HPDE6-E6E7 (cell line): ENCODE measurements around the gene SLC37A3.
"Not testable (repeated sequence)": the region's sequence is repeated elsewhere in the genome, so short reads cannot be mapped to it uniquely, and the experiment has no call there.

Experiments
- DNase-seq: peaks from one replicate; pipeline ENCODE4 v3.0.0; 2011; ENCODE audit warnings: missing footprints; ENCODE audit errors: extremely low spot score

SLC37A3 gene

GRCh38 chr7:140347218-140347617 lies 51.1 kb downstream of the SLC37A3 start:
- DNase-seq = no peak

DNA sequence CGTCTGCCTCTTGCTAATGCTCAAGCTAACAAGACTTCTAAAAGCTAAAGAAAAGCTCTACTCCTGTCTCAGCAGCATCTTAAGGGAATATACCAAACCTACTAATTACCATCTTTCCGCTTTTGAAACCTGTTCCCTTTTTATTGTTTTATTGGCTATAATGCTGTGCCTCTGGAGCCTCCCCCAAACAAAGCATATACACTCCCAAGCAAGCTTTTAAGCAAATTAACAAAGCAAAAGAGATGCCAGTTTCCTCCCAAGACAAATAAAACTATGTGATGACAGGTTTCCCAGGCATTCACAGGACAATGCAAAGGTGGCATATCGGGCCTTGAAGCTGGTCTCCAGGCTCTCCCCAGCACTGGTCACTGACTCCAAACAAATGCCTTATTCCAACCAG lies 52.9 kb downstream of the SLC37A3 start:
- no peak for DNase-seq

DNA sequence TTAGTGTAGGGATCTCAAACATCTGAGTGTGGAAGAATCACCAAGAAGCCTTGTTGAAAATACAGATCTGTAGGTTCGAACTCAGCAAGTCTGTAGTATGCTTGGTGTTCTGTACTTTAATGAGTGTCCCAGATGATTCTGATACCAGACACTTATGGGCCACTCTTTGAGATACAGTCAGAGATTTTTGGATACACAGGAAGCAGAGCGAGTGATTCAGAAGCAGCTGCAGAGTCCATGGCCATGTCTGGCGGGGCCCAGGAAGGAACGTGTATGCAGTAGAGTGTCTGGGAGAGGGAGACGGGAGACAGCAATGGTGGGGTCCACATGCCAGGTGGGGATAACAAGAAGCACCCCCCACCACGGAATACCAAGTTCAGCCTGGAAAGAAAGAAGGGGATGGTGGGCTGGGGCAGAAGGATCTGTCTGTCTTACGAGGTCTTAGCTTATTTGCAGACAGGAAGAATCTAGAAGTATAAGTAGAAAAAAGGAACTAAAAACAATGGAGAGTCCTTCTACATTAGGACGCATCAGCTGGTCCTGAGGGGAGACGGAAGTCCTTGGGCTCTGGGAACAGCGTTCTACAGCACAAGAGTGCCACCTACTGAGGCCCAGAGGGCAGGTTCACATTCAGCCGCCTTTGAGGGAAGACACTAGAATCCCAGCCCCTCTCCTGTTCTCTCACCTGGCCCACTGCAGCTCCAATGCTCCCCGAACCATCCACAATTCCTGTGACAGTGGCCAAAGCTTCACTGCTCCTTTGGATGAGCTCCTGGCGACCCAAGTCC lies 55.4 kb downstream of the SLC37A3 start:
- no peak for DNase-seq

GRCh38 chr7:140338959-140339358 lies 59.4 kb downstream of the SLC37A3 start:
- DNase-seq = not testable (repeated sequence)

DNA sequence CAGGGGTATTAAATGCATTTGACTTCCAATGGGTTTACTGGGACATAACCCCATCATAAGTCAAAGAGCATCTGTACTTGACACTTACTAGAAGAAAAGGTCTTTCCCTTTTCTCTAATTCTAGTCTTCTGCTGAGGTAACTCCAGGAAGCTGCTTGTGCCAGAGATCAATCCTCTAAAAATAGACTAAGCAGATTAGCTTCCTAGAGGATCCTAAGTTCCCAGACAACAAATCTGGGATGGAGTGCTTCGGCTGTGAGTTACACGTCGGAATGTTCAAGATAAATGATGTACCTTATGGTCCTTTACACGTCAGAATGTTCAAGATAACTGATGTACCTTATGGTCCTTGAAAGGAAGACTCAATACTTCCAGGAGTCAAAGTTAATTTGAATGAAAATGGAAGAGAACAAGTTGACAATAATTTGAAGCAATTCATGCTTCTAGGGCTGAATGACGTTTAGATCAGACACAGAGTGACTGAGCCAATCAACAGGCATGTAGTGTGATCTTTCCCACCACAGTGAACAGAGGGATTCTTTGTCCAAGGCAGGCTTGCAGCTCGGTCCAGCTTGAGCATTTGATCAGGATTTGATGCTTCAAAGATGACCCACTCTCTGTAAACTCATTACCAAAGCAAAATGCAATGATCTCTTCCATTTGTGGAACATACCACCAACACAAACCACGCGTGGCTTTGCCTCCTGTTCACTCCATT lies 63.8 kb downstream of the SLC37A3 start:
- DNase-seq = no peak

GRCh38 chr7:140333686-140334085 lies 64.6 kb downstream of the SLC37A3 start:
- DNase-seq = no peak

DNA sequence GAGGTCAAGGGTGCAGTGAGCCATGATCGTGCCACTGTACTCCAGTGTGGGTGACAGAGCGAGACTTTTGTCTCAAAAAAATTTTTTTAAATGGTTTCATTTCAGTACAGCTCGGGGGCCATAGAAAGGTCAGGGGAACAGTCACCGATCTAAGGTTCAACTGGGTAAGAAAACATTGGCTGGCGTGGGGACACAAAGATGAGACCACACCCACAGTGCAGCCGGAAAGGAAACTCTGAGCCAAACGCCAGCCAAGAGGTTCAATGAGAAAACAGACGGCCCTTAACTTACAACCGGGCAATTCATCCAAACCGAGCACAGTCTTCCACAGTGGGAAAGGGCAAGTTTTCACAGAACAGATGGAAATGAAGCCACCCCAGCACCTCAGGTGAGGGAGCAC lies 65.1 kb downstream of the SLC37A3 start:
- no peak for DNase-seq

DNA sequence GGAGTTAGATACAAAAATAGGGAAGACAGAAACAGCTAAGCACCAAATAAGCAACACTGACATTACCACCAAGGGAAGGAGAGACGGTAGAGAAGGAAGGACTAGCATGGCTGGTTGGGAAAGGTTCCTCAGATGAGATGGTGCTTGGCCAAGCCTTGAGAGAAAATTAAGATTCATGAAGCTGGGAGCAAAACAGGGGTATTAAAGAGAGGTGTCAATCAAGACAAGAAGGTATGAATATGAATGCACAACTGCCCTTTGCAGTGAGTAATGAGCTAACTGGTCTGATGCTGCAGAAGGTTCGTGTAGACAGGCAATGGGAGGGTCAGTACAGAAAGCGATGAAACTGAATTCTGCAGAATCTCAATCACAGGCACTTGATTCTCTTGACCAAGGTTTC lies 67.7 kb downstream of the SLC37A3 start:
- DNase-seq = no peak

DNA sequence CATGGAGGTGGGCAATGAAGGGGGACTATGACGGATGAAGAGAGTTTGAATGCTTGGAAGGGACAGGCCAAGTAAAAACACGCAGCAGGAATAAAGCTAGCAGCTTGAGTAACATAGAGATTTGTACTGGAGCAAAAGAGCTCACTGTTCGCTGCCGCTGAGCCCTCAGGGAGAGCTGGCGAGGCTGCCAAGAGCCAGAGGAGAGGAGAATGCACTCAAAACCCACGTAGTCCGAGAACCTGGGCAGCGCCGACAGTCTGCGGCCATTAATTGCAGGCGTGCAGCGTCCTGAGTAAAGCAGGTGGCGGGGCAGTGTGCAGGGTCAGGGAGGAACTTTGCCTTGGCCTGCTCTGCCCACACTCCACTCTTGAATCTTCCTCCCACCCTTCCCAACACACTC lies 68.2 kb downstream of the SLC37A3 start:
- DNase-seq = no peak

DNA sequence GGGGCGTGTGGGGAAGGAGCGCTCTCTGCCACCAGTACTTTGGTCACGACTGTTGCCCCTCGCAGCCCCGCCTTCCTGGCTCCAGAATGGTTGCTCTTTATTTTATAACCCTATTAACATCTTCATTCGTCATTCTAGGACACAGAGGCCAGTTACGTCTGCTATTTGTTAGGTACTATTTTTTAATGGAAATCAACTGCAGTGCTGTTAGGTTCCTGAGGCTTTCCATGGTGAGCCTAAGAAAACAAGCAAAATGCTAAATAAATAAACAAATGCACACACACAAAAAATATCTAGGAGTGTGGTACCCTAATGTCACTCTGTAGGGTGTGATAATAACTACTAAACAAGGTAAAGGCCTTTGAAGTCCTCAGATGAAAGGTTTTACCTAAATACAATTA lies 71.1 kb downstream of the SLC37A3 start:
- no peak for DNase-seq

DNA sequence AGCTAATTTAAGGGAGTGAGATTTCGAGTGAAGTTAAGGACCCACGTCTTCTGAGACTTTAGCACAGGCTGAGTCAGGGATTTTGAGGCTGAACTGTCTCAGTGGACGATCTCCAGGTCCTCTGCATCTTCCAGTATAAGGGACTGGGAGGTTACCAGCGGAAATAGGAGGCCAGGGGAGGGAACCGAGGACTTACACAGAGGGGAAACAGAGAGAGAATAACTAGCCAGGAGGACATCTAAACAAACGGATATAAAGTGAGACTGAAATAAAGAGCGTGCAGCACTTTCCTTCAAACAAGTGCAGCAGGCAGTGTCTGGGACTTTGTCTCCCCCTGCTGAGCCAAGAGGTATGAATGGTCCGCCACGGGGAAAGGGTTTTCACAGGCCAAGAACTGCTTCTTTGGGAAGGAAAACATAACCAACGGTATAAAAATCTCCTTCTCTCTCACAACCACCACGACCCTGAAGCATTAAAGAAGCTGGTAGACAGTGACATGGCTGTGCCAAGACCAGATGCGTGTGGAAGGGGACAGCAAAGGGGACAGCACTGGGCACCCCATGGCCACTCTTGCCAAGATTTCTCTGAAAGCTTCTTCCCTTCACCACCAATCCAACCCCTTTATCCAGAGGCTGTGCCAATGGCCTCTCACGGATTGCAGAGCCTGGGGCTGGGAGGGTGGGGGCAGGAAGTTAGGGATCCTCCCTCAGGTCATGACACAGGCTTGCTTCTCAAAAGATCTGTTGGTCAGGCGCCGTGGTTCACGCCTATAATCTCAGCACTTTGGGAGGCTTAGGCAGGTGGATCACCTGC lies 72.0 kb downstream of the SLC37A3 start:
- DNase-seq = peak; percentile 78

DNA sequence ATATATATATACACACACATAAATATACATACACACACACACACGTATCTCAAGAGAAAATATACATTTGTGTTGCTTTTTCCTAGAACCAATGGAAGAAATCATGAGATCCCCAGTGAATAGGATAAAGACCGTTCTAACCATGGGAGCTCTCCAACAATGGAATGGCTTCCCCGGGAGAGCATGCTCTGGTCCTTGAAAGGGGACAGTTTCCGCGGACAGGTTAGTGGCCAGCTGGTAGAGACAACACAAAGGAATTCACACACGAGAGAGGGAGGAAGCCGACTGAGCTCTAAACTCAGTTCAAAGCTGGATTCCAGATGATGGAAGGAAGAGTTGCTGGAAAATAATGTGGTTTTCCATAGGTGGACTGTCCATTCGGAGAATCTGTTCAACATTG lies 72.7 kb downstream of the SLC37A3 start:
- no peak for DNase-seq

DNA sequence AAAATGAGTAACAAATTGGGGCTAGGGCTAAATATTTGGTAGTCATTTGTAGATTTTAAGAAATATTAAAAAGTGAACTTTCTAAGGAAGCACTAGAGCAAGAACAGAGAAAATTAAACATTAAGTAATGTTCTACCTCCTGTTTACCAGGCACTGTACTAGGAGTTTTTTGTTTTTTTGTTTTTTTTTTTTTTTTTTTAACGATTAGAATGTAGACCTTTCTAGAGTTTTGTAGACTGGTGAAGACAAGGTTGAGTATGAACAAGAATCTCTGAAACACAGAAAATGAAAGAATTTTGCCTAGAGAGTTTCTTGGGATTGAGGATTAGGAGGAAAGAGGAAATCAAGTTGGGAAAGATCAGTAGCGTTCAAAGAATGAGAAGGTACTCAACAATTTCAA lies 73.6 kb downstream of the SLC37A3 start:
- no peak for DNase-seq

DNA sequence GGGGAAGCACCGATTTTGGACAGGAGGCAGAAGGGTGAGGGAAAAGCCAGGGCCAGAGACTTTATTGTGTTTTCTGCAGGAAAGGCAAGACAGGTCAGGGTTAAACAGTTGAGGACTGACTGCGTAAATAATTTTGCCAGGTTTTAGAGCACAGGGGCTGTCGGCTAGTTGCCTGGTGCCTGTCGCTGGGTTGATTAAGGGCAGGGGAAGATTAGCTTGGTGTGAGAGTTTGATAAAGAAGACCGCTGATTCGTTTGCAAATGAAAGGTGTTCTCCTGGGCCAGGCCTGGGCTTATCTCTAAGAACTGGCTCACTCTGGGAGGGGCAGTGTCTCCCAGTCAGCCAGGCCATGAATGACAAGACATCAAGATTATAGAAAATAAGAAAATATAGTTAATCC lies 75.6 kb downstream of the SLC37A3 start:
- no peak for DNase-seq

DNA sequence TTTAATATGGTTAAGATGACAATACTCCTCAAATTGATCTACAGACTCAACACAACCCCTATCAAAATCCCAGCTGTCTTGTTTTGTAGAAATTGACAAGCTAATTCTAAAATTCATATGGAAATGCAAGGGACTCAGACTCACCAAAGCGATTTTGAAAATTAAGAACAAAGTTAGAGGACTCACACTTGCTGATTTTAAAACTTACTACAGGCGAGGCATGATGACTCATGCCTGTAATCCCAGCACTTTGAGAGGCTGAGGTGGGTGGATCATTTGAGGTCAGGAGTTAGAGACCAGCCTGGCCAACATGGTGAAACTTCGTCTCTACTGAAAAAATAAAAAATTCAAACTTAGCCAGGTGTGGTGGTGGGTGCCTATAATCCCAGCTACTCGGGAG lies 78.3 kb downstream of the SLC37A3 start:
- not testable (repeated sequence) for DNase-seq

DNA sequence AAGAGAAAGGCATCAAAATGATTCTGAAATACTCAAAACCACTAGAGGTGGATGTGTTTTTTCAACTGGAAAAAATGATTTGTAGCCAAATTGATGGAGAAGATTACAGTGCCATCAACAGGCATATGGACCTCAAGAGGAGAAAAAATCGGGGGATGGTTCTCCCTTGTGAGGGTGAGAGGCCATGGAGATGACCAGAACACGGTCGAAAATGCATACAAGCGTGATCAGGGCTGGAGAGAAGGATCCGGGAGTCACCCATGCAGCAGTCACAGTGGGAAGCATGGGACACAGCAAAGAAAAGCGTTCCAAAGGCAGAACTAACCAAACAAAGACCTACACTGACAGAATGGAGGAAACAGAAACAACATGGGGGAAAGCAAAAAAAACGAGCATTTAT lies 80.3 kb downstream of the SLC37A3 start:
- DNase-seq = no peak

- no peak for DNase-seq
These were observed 80.7 kb downstream of the SLC37A3 start for GRCh38 chr7:140317597-140317996.

DNA sequence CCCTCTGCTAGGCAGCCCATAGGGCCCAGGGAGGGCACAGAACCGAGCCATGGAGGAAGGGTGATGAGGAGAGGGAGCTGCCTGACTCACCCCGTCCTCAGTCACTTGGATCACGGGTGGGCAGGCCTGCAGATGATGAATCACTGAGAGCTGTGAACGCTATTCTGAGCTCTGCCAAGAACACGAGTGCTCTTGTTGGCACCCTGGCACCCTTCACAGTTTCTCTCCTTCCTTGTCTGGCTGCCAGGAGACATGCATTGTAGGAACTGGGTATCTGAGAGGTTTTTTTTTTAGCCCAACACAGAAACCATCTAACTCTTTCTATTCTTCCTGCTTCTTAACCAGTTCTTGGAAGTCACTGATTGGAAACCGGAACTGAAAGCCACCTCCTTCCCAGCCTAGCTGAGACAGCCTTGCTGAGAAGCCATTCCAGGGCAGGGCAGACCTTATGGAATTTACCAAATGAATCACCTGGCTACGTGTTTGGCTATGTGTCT lies 82.1 kb downstream of the SLC37A3 start:
- DNase-seq = peak; percentile 89

DNA sequence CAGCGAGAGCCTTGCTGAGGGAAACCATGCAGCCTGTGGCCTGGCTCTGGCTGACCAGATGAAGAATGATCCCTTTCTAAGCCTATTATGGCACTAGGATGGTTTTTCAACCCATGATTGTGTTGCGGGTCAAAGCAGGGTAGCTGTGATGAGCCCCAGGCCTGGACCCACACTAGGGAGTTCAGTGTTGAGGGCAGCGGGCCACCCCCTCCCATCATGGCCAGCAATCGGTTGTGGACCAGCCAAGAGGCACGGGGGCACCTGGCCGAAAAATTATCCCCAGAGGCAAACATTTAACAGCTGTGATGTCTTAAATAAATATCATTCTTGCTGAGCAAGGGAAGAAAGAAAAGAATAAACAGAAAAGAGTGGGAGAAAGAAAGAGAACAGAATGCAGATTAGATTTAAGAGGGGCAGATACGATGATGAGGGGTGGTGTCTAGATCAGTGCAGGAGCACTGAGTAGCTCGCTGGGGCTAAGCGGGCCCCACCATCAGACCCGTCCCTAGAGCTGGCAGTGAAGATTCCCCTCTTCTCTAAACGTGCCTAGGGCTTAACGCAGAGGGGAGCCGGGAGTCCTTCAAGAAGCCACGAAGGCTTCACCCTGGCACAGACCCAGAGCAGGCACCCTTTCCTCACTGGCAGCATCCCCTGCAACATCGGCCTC lies 82.7 kb downstream of the SLC37A3 start:
- DNase-seq = no peak

DNA sequence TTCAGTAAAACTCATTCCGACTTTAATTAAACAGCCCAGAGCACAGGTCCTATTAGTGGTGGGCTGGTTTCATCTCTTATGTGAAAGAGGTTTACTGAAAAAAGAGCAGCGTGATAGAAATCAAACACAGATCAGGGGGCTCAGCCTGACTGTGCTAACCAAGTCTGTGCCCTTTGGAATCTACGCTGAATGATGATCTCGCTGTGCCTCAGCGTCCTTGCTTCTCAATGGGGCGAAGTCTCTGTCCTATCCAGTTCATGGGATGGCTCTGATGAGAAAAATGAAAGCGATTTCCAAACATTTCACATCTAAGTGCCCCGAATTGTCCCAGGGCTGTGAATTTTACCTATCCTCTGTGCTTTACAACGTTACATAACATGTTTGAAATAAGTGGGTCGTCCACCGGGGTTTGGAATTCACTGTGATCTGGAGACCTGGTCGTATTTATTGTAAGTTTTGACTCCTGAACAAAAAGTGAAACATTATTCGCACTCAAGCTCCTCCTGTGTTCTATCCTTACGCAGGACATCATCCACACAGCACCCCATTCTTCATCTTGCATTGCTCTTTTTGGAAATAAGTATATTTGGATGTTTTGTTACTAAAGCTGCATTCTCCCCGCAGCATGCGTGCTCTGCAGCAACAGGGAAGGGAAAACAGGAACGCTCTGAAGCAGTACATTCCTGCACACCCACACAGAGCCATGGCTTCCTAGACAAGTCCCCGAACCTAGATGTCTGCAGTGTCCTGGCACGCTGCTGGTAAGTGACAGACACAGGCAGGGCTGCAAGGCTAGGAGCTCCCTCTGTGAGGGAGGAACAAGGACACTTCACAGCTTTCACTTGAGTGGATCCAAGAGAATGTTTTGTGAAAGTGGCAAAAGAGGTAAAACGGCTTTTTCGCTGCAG lies 83.5 kb downstream of the SLC37A3 start:
- DNase-seq = no peak
